ENCODE results near the gene SCNN1G. TPM values are rescaled to one million over a fixed set of nuclear protein-coding genes. Genes with fewer than 3 reads are reported as not detected.
A peak's percentile ranks its signal among the peaks of the same experiment; 100 is the strongest.

The SCNN1G gene
- total and polyA plus RNA-seq, 9 of the 15 experiments (the other 6 are each of a cell fraction or from before 2014, with no cell fraction given) = not detected

DNA sequence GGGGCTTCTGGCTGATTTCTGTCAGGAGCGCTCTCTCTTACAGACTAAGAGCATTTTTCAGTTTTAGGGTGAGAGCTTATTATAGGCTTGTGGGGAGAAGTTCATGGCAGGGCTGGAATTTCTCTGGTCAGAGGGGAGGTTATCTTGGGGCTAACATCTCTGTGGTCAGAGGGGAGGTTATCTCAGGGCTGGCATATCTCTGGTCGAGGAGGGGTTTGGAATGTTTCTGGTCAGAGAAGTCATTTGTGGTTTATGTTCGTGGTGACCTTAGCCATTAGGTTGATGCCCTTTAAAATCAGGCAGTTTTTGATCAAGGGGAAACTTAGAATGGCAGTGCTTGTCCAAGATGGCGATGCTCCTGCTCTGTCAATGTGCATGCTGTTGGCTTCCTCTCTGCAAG is 22.5 kb upstream of the SCNN1G start (continued):
- TF ChIP-seq ZNF57 (CRISPR knock-in tag; IDR thresholded peaks at IDR 0.05) (no peak), ETS2 (tag; IDR thresholded peaks at IDR 0.05; ENCODE audit: borderline replicate concordance, poor library complexity, severe bottlenecking) (no peak), ZNF717 (CRISPR knock-in tag; IDR thresholded peaks at IDR 0.05) (no peak), CBX1 (IDR thresholded peaks at IDR 0.05; ENCODE audit: low read depth) (no peak), SRSF1 (IDR thresholded peaks at IDR 0.05; ENCODE audit: low read depth, low read length) (no peak), TCF7L2 (IDR thresholded peaks at IDR 0.05; ENCODE audit: low read depth, low read length) (no peak), TEAD4 (IDR thresholded peaks at IDR 0.05; ENCODE audit: low read length) (peak; percentile 57; the same call in 1 of the 2 replicates), TEAD4 (CRISPR knock-in tag; IDR thresholded peaks at IDR 0.05; ENCODE audit: borderline replicate concordance) (no peak), NEUROD1 (IDR thresholded peaks at IDR 0.05; ENCODE audit: borderline replicate concordance, low read depth, low read length, partially characterized antibody) (no peak), POLR2H (tag; IDR thresholded peaks at IDR 0.05; ENCODE audit: low read depth) (no peak), PTRF (tag; IDR thresholded peaks at IDR 0.05) (no peak)
- TF ChIP-seq, protein P1, sequence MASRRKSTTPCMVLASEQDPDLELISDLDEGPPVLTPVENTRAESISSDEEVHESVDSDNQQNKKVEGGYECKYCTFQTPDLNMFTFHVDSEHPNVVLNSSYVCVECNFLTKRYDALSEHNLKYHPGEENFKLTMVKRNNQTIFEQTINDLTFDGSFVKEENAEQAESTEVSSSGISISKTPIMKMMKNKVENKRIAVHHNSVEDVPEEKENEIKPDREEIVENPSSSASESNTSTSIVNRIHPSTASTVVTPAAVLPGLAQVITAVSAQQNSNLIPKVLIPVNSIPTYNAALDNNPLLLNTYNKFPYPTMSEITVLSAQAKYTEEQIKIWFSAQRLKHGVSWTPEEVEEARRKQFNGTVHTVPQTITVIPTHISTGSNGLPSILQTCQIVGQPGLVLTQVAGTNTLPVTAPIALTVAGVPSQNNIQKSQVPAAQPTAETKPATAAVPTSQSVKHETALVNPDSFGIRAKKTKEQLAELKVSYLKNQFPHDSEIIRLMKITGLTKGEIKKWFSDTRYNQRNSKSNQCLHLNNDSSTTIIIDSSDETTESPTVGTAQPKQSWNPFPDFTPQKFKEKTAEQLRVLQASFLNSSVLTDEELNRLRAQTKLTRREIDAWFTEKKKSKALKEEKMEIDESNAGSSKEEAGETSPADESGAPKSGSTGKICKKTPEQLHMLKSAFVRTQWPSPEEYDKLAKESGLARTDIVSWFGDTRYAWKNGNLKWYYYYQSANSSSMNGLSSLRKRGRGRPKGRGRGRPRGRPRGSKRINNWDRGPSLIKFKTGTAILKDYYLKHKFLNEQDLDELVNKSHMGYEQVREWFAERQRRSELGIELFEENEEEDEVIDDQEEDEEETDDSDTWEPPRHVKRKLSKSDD (conservative IDR thresholded peaks at IDR 0.05; ENCODE audit: low read length) = no peak
- TF ChIP-seq, protein P2, sequence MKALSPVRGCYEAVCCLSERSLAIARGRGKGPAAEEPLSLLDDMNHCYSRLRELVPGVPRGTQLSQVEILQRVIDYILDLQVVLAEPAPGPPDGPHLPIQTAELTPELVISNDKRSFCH (CRISPR knock-in tag; IDR thresholded peaks at IDR 0.05) = no peak
- TF ChIP-seq, protein P2 (tag; IDR thresholded peaks at IDR 0.05) = no peak
- TF ChIP-seq, protein P3, sequence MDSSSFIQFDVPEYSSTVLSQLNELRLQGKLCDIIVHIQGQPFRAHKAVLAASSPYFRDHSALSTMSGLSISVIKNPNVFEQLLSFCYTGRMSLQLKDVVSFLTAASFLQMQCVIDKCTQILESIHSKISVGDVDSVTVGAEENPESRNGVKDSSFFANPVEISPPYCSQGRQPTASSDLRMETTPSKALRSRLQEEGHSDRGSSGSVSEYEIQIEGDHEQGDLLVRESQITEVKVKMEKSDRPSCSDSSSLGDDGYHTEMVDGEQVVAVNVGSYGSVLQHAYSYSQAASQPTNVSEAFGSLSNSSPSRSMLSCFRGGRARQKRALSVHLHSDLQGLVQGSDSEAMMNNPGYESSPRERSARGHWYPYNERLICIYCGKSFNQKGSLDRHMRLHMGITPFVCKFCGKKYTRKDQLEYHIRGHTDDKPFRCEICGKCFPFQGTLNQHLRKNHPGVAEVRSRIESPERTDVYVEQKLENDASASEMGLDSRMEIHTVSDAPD (CRISPR knock-in tag; IDR thresholded peaks at IDR 0.05) = no peak
